H9 (cell line): ENCODE data around the gene CTNNA3. TPM values are rescaled to one million over a fixed set of nuclear protein-coding genes. Genes with fewer than 3 reads are reported as not detected.
"Not testable (repeated sequence)": the region's sequence is repeated elsewhere in the genome, so short reads cannot be mapped to it uniquely, and the experiment has no call there.

Experiments used
- DNase-seq: peaks from one replicate; pipeline ENCODE4 v3.0.0-alpha.2; 2017
- H2AFZ ChIP-seq: one replicate; pipeline ENCODE4 v1.6.1; 2013; ENCODE audit warnings: mild to moderate bottlenecking, low read length, control low read depth, moderate library complexity
- H2AK5ac ChIP-seq: 2 replicates; pipeline ENCODE4 v1.6.1; 2013; ENCODE audit warnings: low read length, control low read depth, mixed read lengths; ENCODE audit not compliant: insufficient read length
- H2BK120ac ChIP-seq: one replicate; pipeline ENCODE4 v1.6.1; 2013; ENCODE audit warnings: low read depth, mild to moderate bottlenecking, low read length, control low read depth, inconsistent platforms; ENCODE audit not compliant: poor library complexity, severe bottlenecking
- H2BK12ac ChIP-seq: 2 replicates; pipeline ENCODE4 v1.6.1; 2013; ENCODE audit warnings: low read length, control low read depth, mixed read lengths, low read depth; ENCODE audit not compliant: insufficient read length
- H2BK15ac ChIP-seq: 2 replicates; pipeline ENCODE4 v1.6.1; 2013; ENCODE audit warnings: low read depth, low read length, control low read depth
- H2BK20ac ChIP-seq: one replicate; pipeline ENCODE4 v1.6.1; 2013; ENCODE audit warnings: low read depth, mild to moderate bottlenecking, low read length, control low read depth, inconsistent platforms; ENCODE audit not compliant: poor library complexity, severe bottlenecking
- H2BK5ac ChIP-seq: 2 replicates; pipeline ENCODE4 v1.6.1; 2013; ENCODE audit warnings: low read length, control low read depth, mixed read lengths; ENCODE audit not compliant: insufficient read length
- H3K14ac ChIP-seq: 2 replicates; pipeline ENCODE4 v1.6.1; 2013; ENCODE audit warnings: low read length, control low read depth; ENCODE audit not compliant: insufficient read depth
- H3K18ac ChIP-seq: 2 replicates; pipeline ENCODE4 v1.6.1; 2013; ENCODE audit warnings: low read depth, mild to moderate bottlenecking, mixed read lengths, low read length, control low read depth; ENCODE audit not compliant: insufficient read length
- H3K23ac ChIP-seq: 2 replicates; pipeline ENCODE4 v1.6.1; 2013; ENCODE audit warnings: low read length, control low read depth, mixed read lengths, low read depth; ENCODE audit not compliant: insufficient read length
- H3K23me2 ChIP-seq: 2 replicates; pipeline ENCODE4 v1.6.1; 2013; ENCODE audit warnings: low read depth, mild to moderate bottlenecking, mixed read lengths, low read length, control low read depth; ENCODE audit not compliant: insufficient read length, poor library complexity, severe bottlenecking
- H3K27ac ChIP-seq: 2 replicates; pipeline ENCODE4 v1.5.1; 2013; ENCODE audit warnings: low read length, control low read depth, mixed read lengths, low read depth; ENCODE audit not compliant: insufficient read length
- H3K27me3 ChIP-seq: 2 replicates; pipeline ENCODE4 v1.6.1; 2013; ENCODE audit warnings: low read length, control low read depth, inconsistent platforms; ENCODE audit not compliant: insufficient read depth
- H3K4ac ChIP-seq: 2 replicates; pipeline ENCODE4 v1.6.1; 2013; ENCODE audit warnings: low read depth, mild to moderate bottlenecking, control low read depth, inconsistent platforms, low read length, moderate library complexity
- H3K4me1 ChIP-seq: 2 replicates; pipeline ENCODE4 v1.6.1; 2013; ENCODE audit warnings: low read length, control low read depth, inconsistent platforms; ENCODE audit not compliant: insufficient read depth
- H3K4me2 ChIP-seq: 2 replicates; pipeline ENCODE4 v1.6.1; 2013; ENCODE audit warnings: low read length, control low read depth, mixed read lengths; ENCODE audit not compliant: insufficient read length, insufficient read depth
- H3K56ac ChIP-seq: 2 replicates; pipeline ENCODE4 v1.6.1; 2013; ENCODE audit warnings: low read depth, mild to moderate bottlenecking, mixed read lengths, low read length, control low read depth; ENCODE audit not compliant: insufficient read length
- H3K79me1 ChIP-seq: 2 replicates; pipeline ENCODE4 v1.6.1; 2013; ENCODE audit warnings: low read depth, mild to moderate bottlenecking, moderate library complexity, low read length, control low read depth, inconsistent platforms; ENCODE audit not compliant: insufficient read depth, poor library complexity, severe bottlenecking
- H3K79me2 ChIP-seq: 2 replicates; pipeline ENCODE4 v1.6.1; 2013; ENCODE audit warnings: low read length, control low read depth, inconsistent platforms; ENCODE audit not compliant: insufficient read depth
- H3K9ac ChIP-seq: 2 replicates; pipeline ENCODE4 v1.6.1; 2013; ENCODE audit warnings: low read length, control low read depth, mixed read lengths; ENCODE audit not compliant: insufficient read length; ENCODE audit errors: extremely low read depth
- H3K9me3 ChIP-seq: one replicate; pipeline ENCODE4 v1.6.1; 2013; ENCODE audit warnings: low read depth, low read length, inconsistent platforms; ENCODE audit not compliant: control insufficient read depth
- H3T11ph ChIP-seq: one replicate; pipeline ENCODE4 v1.6.1; 2013; ENCODE audit warnings: mild to moderate bottlenecking, low read length, control low read depth, inconsistent platforms
- H4K20me1 ChIP-seq: one replicate; pipeline ENCODE4 v1.6.1; 2013; ENCODE audit not compliant: control insufficient read depth, insufficient read length, insufficient read depth
- H4K5ac ChIP-seq: 2 replicates; pipeline ENCODE4 v1.6.1; 2013; ENCODE audit warnings: low read depth, mild to moderate bottlenecking, mixed read lengths, low read length, control low read depth; ENCODE audit not compliant: insufficient read length
- H4K8ac ChIP-seq: replicated peaks from 2 replicates; pipeline ENCODE4 v1.6.1; 2013; ENCODE audit warnings: low read length, control low read depth, mixed read lengths, low read depth; ENCODE audit not compliant: insufficient read length
- H4K91ac ChIP-seq: 2 replicates; pipeline ENCODE4 v1.6.1; 2013; ENCODE audit warnings: low read depth, mild to moderate bottlenecking, moderate library complexity, mixed read lengths, low read length, control low read depth; ENCODE audit not compliant: insufficient read length
- H3K27ac Mint-ChIP-seq, 3 experiments: 2 replicates in 2 of 3; 3 replicates in 1 of 3; pipeline ENCODE4 v1.8.0; 2020 to 2021; ENCODE audit warnings: mixed read lengths in 3 of 3, mild to moderate bottlenecking in 1 of 3, moderate library complexity in 1 of 3
- H3K27me3 Mint-ChIP-seq: 2 replicates; pipeline ENCODE4 v1.8.0; 2021; ENCODE audit warnings: low read depth, mild to moderate bottlenecking, moderate library complexity, mixed read lengths
- H3K36me3 Mint-ChIP-seq, 3 experiments: 2 replicates in 2 of 3; 3 replicates in 1 of 3; pipeline ENCODE4 v1.8.0; 2020 to 2021; ENCODE audit warnings: low read depth in 3 of 3, mixed read lengths in 3 of 3; ENCODE audit not compliant: insufficient read depth in 1 of 3
- H3K4me1 Mint-ChIP-seq, 2 experiments: 2 replicates each; pipeline ENCODE4 v1.8.0; 2020; ENCODE audit warnings: mixed read lengths in 2 of 2
- H3K4me3 Mint-ChIP-seq, 2 experiments: 2 replicates in 1 of 2; 3 replicates in 1 of 2; pipeline ENCODE4 v1.8.0; 2020 to 2021; ENCODE audit warnings: mild to moderate bottlenecking in 2 of 2, mixed read lengths in 2 of 2, moderate library complexity in 1 of 2
- H3K9me3 Mint-ChIP-seq, 2 experiments: 2 replicates in 1 of 2; 3 replicates in 1 of 2; pipeline ENCODE4 v1.8.0; 2020; ENCODE audit warnings: mild to moderate bottlenecking in 2 of 2, mixed read lengths in 2 of 2, moderate library complexity in 1 of 2
- WGBS: extraction: QIAGEN DNeasy Blood & Tissue Kit; methylation state at CpG from one replicate; pipeline ENCODE4 v1.1.7; 2013; ENCODE audit warnings: missing lambda C conversion rate, low lambda C conversion rate, mixed read lengths; ENCODE audit not compliant: insufficient read length; ENCODE audit errors: extremely low coverage; 5-methylcytosine and 5-hydroxymethylcytosine counted together
- total RNA-seq: library from RNA; stranded (reverse); gene quantifications from 2 replicates; pipeline ENCODE4 v1.2.1, GENCODE V29; 2021

The CTNNA3 gene
- total RNA-seq, 1 experiment from 2014 or later = 3.3 TPM

- DNase-seq, H2AK5ac ChIP-seq, H3K9me3 ChIP-seq, H3K4me1 Mint-ChIP-seq, H3K23me2 ChIP-seq, H2BK120ac ChIP-seq, H4K5ac ChIP-seq, H2BK5ac ChIP-seq, H3K4me2 ChIP-seq, H4K20me1 ChIP-seq, H3K27ac ChIP-seq, H3T11ph ChIP-seq, H3K27me3 Mint-ChIP-seq, H2BK12ac ChIP-seq, H2BK20ac ChIP-seq, H4K91ac ChIP-seq, H3K4me1 ChIP-seq, H3K56ac ChIP-seq, H3K36me3 Mint-ChIP-seq, H3K14ac ChIP-seq, H3K27me3 ChIP-seq, H3K79me1 ChIP-seq, H3K27ac Mint-ChIP-seq, H3K9ac ChIP-seq, H3K18ac ChIP-seq, H3K4ac ChIP-seq, H2AFZ ChIP-seq, H3K4me3 Mint-ChIP-seq, H2BK15ac ChIP-seq, H3K23ac ChIP-seq, H3K79me2 ChIP-seq, H4K8ac ChIP-seq: not testable (repeated sequence)
- no CpG with 5 or more reads among the region's 7 CpGs for WGBS
- H3K9me3 Mint-ChIP-seq = peaks cover 14 to 16% of the 10 kb centered on the region in 2 experiments
Measured at GRCh38 chr10:67690540-67690939, 5.5 kb downstream of the CTNNA3 start.

DNA sequence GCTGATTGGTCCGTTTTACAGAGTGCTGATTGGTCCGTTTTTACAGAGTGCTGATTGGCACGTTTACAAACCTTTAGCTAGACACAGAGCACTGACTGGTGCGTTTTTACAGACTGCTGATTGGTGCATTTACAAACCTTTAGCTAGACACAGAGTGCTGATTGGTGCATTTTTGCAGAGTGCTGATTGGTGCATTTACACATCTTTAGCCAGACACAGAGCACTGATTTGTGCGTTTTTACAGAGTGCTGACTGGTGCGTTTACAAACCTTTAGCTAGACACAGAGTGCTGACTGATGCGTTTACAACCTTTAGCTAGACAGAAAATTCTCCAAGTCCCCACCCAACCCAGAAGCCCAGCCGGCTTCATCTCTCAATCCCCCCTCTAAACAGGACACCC, 11.9 kb downstream of the CTNNA3 start:
- not testable (repeated sequence) for H3K4me1 ChIP-seq, H2BK15ac ChIP-seq, H3K23ac ChIP-seq, H3K9me3 ChIP-seq, H3K4me2 ChIP-seq, H3K18ac ChIP-seq, H3K27ac ChIP-seq, H3K56ac ChIP-seq, H3K79me2 ChIP-seq, H3K14ac ChIP-seq, H3K27ac Mint-ChIP-seq, H4K91ac ChIP-seq, H2AK5ac ChIP-seq, H4K20me1 ChIP-seq, H2AFZ ChIP-seq, H3K23me2 ChIP-seq, H4K5ac ChIP-seq, H2BK5ac ChIP-seq, H3K27me3 ChIP-seq, H3K9ac ChIP-seq, H4K8ac ChIP-seq, H3K4me1 Mint-ChIP-seq, H2BK120ac ChIP-seq, H3K79me1 ChIP-seq, H2BK12ac ChIP-seq, H3K27me3 Mint-ChIP-seq, H3K4me3 Mint-ChIP-seq, H3T11ph ChIP-seq, H2BK20ac ChIP-seq, DNase-seq, H3K4ac ChIP-seq
- peaks cover 37% of the 10 kb centered on the region in 2 experiments for H3K9me3 Mint-ChIP-seq
- H3K36me3 Mint-ChIP-seq = peaks cover 7 to 32% (median 18%) of the 10 kb centered on the region in 3 experiments
- no CpG with 5 or more reads among the region's 8 CpGs for whole genome bisulfite sequencing
